ENCODE results near the gene PCDHGB1. TPM values are rescaled to one million over a fixed set of nuclear protein-coding genes. Genes with fewer than 3 reads are reported as not detected.
"Not testable (repeated sequence)": the region's sequence is repeated elsewhere in the genome, so short reads cannot be mapped to it uniquely, and the experiment has no call there.

The PCDHGB1 gene
- total and polyA plus RNA-seq, 2 donors (not counting 1 experiment from before 2014, with no cell fraction given): 1.7 to 4.3 TPM

GRCh38 chr5:141343242-141343952 is 6.5 kb upstream of the PCDHGB1 start, which contains the start of gene PCDHGA3:
PCDHGA3 (plus strand) TSS chr5:141343829; CDS start chr5:141344034, 205 bp downstream.
- H3K4me3 ChIP-seq (replicated peaks in 1 of 4; ENCODE audit: control extremely low read depth in 1 of 4, insufficient read depth in 1 of 4, low read depth in 3 of 4, low read length in 4 of 4): peak within 1 kb of the TSS in 2 of 4 experiments; percentile 44 to 54
- no peak within 1 kb of the TSS for H3K9ac ChIP-seq (ENCODE audit: insufficient read depth, low read length)
- H3K27me3 ChIP-seq (ENCODE audit: control insufficient read depth, insufficient read depth, low read length): peaks cover 11% of the 10 kb centered on the region
- TF ChIP-seq EZH2 (IDR thresholded peaks at IDR 0.05; ENCODE audit: low read length, missing control alignments): no peak
- TF ChIP-seq CTCF (conservative IDR thresholded peaks at IDR 0.05 in 1 of 2, IDR thresholded peaks at IDR 0.05 in 1 of 2; ENCODE audit: low read depth in 1 of 2, low read length in 2 of 2): peak; percentile 38 to 54
- no peaks in the 10 kb centered on the region for H3K4me1 ChIP-seq (ENCODE audit: control insufficient read depth, extremely low read depth, insufficient read depth, low read length)
- no peaks in the 10 kb centered on the region for H4K20me1 ChIP-seq (ENCODE audit: control insufficient read depth, extremely low read depth, insufficient read depth, low read length)
- no peak within 1 kb of the TSS for H3K27ac ChIP-seq (ENCODE audit: insufficient read depth, low read length)
- no peaks in the 10 kb centered on the region for H3K36me3 ChIP-seq (ENCODE audit: control insufficient read depth, insufficient read depth, low read length)
- H2AFZ ChIP-seq (ENCODE audit: low read length): no peak within 1 kb of the TSS
- H3K4me2 ChIP-seq (ENCODE audit: extremely low read depth, insufficient read depth, low read length): no peak within 1 kb of the TSS
- peaks cover 2% of the 10 kb centered on the region for H3K9me3 ChIP-seq (ENCODE audit: control insufficient read depth, insufficient read depth, low read depth, low read length)
- no peaks in the 10 kb centered on the region for H3K79me2 ChIP-seq (ENCODE audit: control insufficient read depth, insufficient read depth, low read length)
- peak; percentile 65 to 73 for DNase-seq (ENCODE audit: low read depth in 2 of 2)

- Histone ChIP-seq H4K20me1 (ENCODE audit: control insufficient read depth, extremely low read depth, insufficient read depth, low read length) (no peaks in the 10 kb centered on the region), H3K27me3 (ENCODE audit: control insufficient read depth, insufficient read depth, low read length) (peaks cover 11% of the 10 kb centered on the region), H3K36me3 (ENCODE audit: control insufficient read depth, insufficient read depth, low read length) (no peaks in the 10 kb centered on the region), H3K4me1 (ENCODE audit: control insufficient read depth, extremely low read depth, insufficient read depth, low read length) (no peaks in the 10 kb centered on the region), H2AFZ (ENCODE audit: low read length) (no peak overlapping the region), H3K79me2 (ENCODE audit: control insufficient read depth, insufficient read depth, low read length) (no peaks in the 10 kb centered on the region), H3K4me2 (ENCODE audit: extremely low read depth, insufficient read depth, low read length) (no peak overlapping the region), H3K9me3 (ENCODE audit: control insufficient read depth, insufficient read depth, low read depth, low read length) (peaks cover 2% of the 10 kb centered on the region), H3K4me3 (replicated peaks in 1 of 4; ENCODE audit: control extremely low read depth in 1 of 4, insufficient read depth in 1 of 4, low read depth in 3 of 4, low read length in 4 of 4) (peak overlapping the region in 2 of 4 experiments; percentile 44 to 54), H3K9ac (ENCODE audit: insufficient read depth, low read length) (no peak overlapping the region), H3K27ac (ENCODE audit: insufficient read depth, low read length) (no peak overlapping the region)
- TF ChIP-seq CTCF (conservative IDR thresholded peaks at IDR 0.05 in 1 of 2, IDR thresholded peaks at IDR 0.05 in 1 of 2; ENCODE audit: low read depth in 1 of 2, low read length in 2 of 2): no peak
- TF ChIP-seq EZH2 (IDR thresholded peaks at IDR 0.05; ENCODE audit: low read length, missing control alignments): no peak
- DNase-seq (ENCODE audit: low read depth in 2 of 2): no peak
These were observed 5.9 kb upstream of the PCDHGB1 start for GRCh38 chr5:141343953-141344463.

GRCh38 chr5:141345327-141345726 is 4.6 kb upstream of the PCDHGB1 start:
- H3K4me3 ChIP-seq (replicated peaks in 1 of 4; ENCODE audit: control extremely low read depth in 1 of 4, insufficient read depth in 1 of 4, low read depth in 3 of 4, low read length in 4 of 4): no peak overlapping the region
- H2AFZ ChIP-seq (ENCODE audit: low read length): no peak overlapping the region
- no peaks in the 10 kb centered on the region for H4K20me1 ChIP-seq (ENCODE audit: control insufficient read depth, extremely low read depth, insufficient read depth, low read length)
- no peak for TF ChIP-seq EZH2 (IDR thresholded peaks at IDR 0.05; ENCODE audit: low read length, missing control alignments)
- TF ChIP-seq CTCF (conservative IDR thresholded peaks at IDR 0.05 in 1 of 2, IDR thresholded peaks at IDR 0.05 in 1 of 2; ENCODE audit: low read depth in 1 of 2, low read length in 2 of 2): no peak
- no peak overlapping the region for H3K27ac ChIP-seq (ENCODE audit: insufficient read depth, low read length)
- no peaks in the 10 kb centered on the region for H3K4me1 ChIP-seq (ENCODE audit: control insufficient read depth, extremely low read depth, insufficient read depth, low read length)
- H3K79me2 ChIP-seq (ENCODE audit: control insufficient read depth, insufficient read depth, low read length): no peaks in the 10 kb centered on the region
- H3K4me2 ChIP-seq (ENCODE audit: extremely low read depth, insufficient read depth, low read length): no peak overlapping the region
- H3K36me3 ChIP-seq (ENCODE audit: control insufficient read depth, insufficient read depth, low read length): no peaks in the 10 kb centered on the region
- H3K9me3 ChIP-seq (ENCODE audit: control insufficient read depth, insufficient read depth, low read depth, low read length): no peaks in the 10 kb centered on the region
- DNase-seq (ENCODE audit: low read depth in 2 of 2): no peak
- peaks cover 7% of the 10 kb centered on the region for H3K27me3 ChIP-seq (ENCODE audit: control insufficient read depth, insufficient read depth, low read length)
- no peak overlapping the region for H3K9ac ChIP-seq (ENCODE audit: insufficient read depth, low read length)

- H3K27me3 ChIP-seq (ENCODE audit: control insufficient read depth, insufficient read depth, low read length): peaks cover 10% of the 10 kb centered on the region
- not testable (repeated sequence) for H3K4me2 ChIP-seq (ENCODE audit: extremely low read depth, insufficient read depth, low read length); H3K27ac ChIP-seq (ENCODE audit: insufficient read depth, low read length); H3K9me3 ChIP-seq (ENCODE audit: control insufficient read depth, insufficient read depth, low read depth, low read length); H4K20me1 ChIP-seq (ENCODE audit: control insufficient read depth, extremely low read depth, insufficient read depth, low read length); H2AFZ ChIP-seq (ENCODE audit: low read length); H3K36me3 ChIP-seq (ENCODE audit: control insufficient read depth, insufficient read depth, low read length); H3K9ac ChIP-seq (ENCODE audit: insufficient read depth, low read length); H3K79me2 ChIP-seq (ENCODE audit: control insufficient read depth, insufficient read depth, low read length); H3K4me1 ChIP-seq (ENCODE audit: control insufficient read depth, extremely low read depth, insufficient read depth, low read length); H3K4me3 ChIP-seq (replicated peaks in 1 of 4; ENCODE audit: control extremely low read depth in 1 of 4, insufficient read depth in 1 of 4, low read depth in 3 of 4, low read length in 4 of 4); DNase-seq (ENCODE audit: low read depth in 2 of 2)
These were observed 3.9 kb upstream of the PCDHGB1 start for GRCh38 chr5:141346017-141346416.
